HepG2 (cell line): ENCODE data around the gene SLC6A9. TPM values are rescaled to one million over a fixed set of nuclear protein-coding genes. Genes with fewer than 3 reads are reported as not detected.

Experiments used
- BCL6 ChIP-seq: IDR thresholded peaks from 2 replicates; pipeline ENCODE4 v1.6.1; 2016; ENCODE audit warnings: missing genetic modification reagents, missing compliant biosample characterization
- DZIP1 ChIP-seq: sonication (generic); formaldehyde crosslinking; IDR thresholded peaks from 2 replicates; pipeline ENCODE4 v1.5.0; 2020; ENCODE audit warnings: mild to moderate bottlenecking, missing genetic modification reagents
- HNF1A ChIP-seq, 2 experiments: sonication (generic) in 1 of 2; formaldehyde crosslinking in 1 of 2; IDR thresholded peaks; 2 replicates each; pipeline versions ENCODE4 v1.4.0 to v1.6.1; 2016 to 2020; ENCODE audit warnings: borderline replicate concordance in 1 of 2, low read depth in 1 of 2, mild to moderate bottlenecking in 1 of 2, missing genetic modification reagents in 1 of 2
- HNF4A ChIP-seq: sonication (generic); formaldehyde crosslinking; IDR thresholded peaks from 2 replicates; pipeline ENCODE4 v1.4.0; 2020; ENCODE audit warnings: missing genetic modification reagents
- MEF2D ChIP-seq: sonication (generic); formaldehyde crosslinking; IDR thresholded peaks from 2 replicates; pipeline ENCODE4 v1.5.1; 2020; ENCODE audit warnings: mild to moderate bottlenecking, missing genetic modification reagents
- MXI1 ChIP-seq: IDR thresholded peaks from 3 replicates; pipeline ENCODE4 v1.6.1; 2012; ENCODE audit warnings: low read depth, low read length, inconsistent platforms, borderline replicate concordance
- NBN ChIP-seq: fragments of 450-650 bp; conservative IDR thresholded peaks from 2 replicates; pipeline ENCODE4 v1.6.1; 2017
- REPIN1 ChIP-seq: sonication (generic); formaldehyde crosslinking; IDR thresholded peaks from 2 replicates; pipeline ENCODE4 v1.8.0; 2022; ENCODE audit warnings: missing genetic modification reagents, low read depth, mild to moderate bottlenecking, borderline replicate concordance
- RFX5 ChIP-seq: IDR thresholded peaks from 2 replicates; pipeline ENCODE4 v1.6.1; 2011; ENCODE audit warnings: low read depth, low read length, improper control_type of control experiment
- RNF2 ChIP-seq: fragments of 450-650 bp; conservative IDR thresholded peaks from 2 replicates; pipeline ENCODE4 v1.6.1; 2016; ENCODE audit warnings: low read depth
- SSRP1 ChIP-seq: IDR thresholded peaks from 2 replicates; pipeline ENCODE4 v1.6.1; 2016; ENCODE audit warnings: control low read depth
- ZNF234 ChIP-seq: sonication (generic); formaldehyde crosslinking; conservative IDR thresholded peaks from 2 replicates; pipeline ENCODE4 v1.5.1; 2020; ENCODE audit warnings: mild to moderate bottlenecking, missing genetic modification reagents
- ZNF367 ChIP-seq: sonication (generic); formaldehyde crosslinking; IDR thresholded peaks from 2 replicates; pipeline ENCODE4 v1.4.0; 2020; ENCODE audit warnings: missing genetic modification reagents, borderline replicate concordance
- ZNF646 ChIP-seq: sonication (generic); formaldehyde crosslinking; IDR thresholded peaks from 2 replicates; pipeline ENCODE4 v1.9.0; 2021; ENCODE audit warnings: mild to moderate bottlenecking, missing genetic modification reagents
- polyA plus RNA-seq, 8 experiments: library from polyadenylated mRNA; depleted of rRNA in 3 of 8; stranded (reverse) in 7 of 8; unstranded in 1 of 8; fragments of >200 nt; fragmentation: Illumina TruSeq in 4 of 8; extraction: Trizol in 4 of 8; gene quantifications; 2 replicates each; pipeline versions ENCODE4 v1.2.1 to v1.2.3, GENCODE V29; 2011 to 2016; ENCODE audit warnings: low read depth in 4 of 8, missing spikeins in 1 of 8, mixed read lengths in 1 of 8; ENCODE audit not compliant: insufficient read depth in 1 of 8
- total RNA-seq, 5 experiments: library from RNA; depleted of rRNA; stranded (reverse); fragments of >200 nt; fragmentation: Illumina TruSeq; extraction: Trizol; gene quantifications; 2 replicates each; pipeline ENCODE4 v1.2.3, GENCODE V29; 2016; ENCODE audit warnings: low read depth in 1 of 5

Gene SLC6A9
- total and polyA plus RNA-seq, 2 of the 13 experiments (the other 11 are each of a cell fraction or from before 2014, with no cell fraction given), result 8.5 to 9.9 TPM

- TF ChIP-seq REPIN1 (CRISPR knock-in tag) (peak; percentile 68; the same call in 1 of the 2 replicates), HNF1A (IDR thresholded peaks at IDR 0.05; ENCODE audit: low read depth) (no peak), HNF1A (CRISPR knock-in tag; IDR thresholded peaks at IDR 0.05; ENCODE audit: borderline replicate concordance) (peak; percentile 52), HNF4A (CRISPR knock-in tag) (no peak), NBN (no peak), BCL6 (CRISPR knock-in tag) (peak; percentile 78), MEF2D (no peak), SSRP1 (CRISPR knock-in tag) (no peak), ZNF234 (CRISPR knock-in tag) (0 out of 2 replicates have a peak, but pooled peaks have one; percentile 74), ZNF367 (CRISPR knock-in tag) (no peak), ZNF646 (CRISPR knock-in tag) (no peak), RFX5 (peak; percentile 61; the same call in 1 of the 2 replicates), DZIP1 (CRISPR knock-in tag) (no peak), MXI1 (peak; percentile 84; the same call in 1 of the 3 replicates), RNF2 (peak; percentile 68; the same call in 1 of the 2 replicates)
Observed at GRCh38 chr1:43974443-43975248, 56.6 kb downstream of the SLC6A9 start, which contains the start of gene ATP6V0B (continued).
